CD14-positive monocyte (primary cell): Measurements from ENCODE around the gene GPD1L. TPM values are rescaled to one million over a fixed set of nuclear protein-coding genes. Genes with fewer than 3 reads are reported as not detected.

Experiments used
- DNase-seq, 3 donors: peaks; one replicate each; pipeline ENCODE4 v3.0.0-alpha.2; 2011 to 2022
- H2AFZ ChIP-seq: 2 replicates; pipeline ENCODE4 v1.6.0; 2012; ENCODE audit warnings: mild to moderate bottlenecking, low read depth, low read length, inconsistent platforms; ENCODE audit not compliant: insufficient read depth, poor library complexity, severe bottlenecking
- H3K27ac ChIP-seq, 2 donors: 1 replicate in 1 of 2; 2 replicates in 1 of 2; pipeline ENCODE4 v1.5.1; 2012 to 2013; ENCODE audit warnings: low read length in 2 of 2, control low read depth in 1 of 2, inconsistent platforms in 1 of 2, low read depth in 1 of 2, mild to moderate bottlenecking in 1 of 2
- H3K27me3 ChIP-seq, 2 donors: one replicate each; pipeline versions ENCODE4 v1.6.0 to v1.6.1; 2011 to 2013; ENCODE audit warnings: low read length in 2 of 2; ENCODE audit not compliant: control insufficient read depth in 2 of 2, insufficient read depth in 2 of 2
- H3K36me3 ChIP-seq, 2 donors: replicated peaks in 1 of 2; 1 replicate in 1 of 2; 2 replicates in 1 of 2; pipeline versions ENCODE4 v1.5.1 to v1.6.1; 2012 to 2013; ENCODE audit warnings: low read length in 2 of 2, control low read depth in 1 of 2, inconsistent platforms in 1 of 2, mild to moderate bottlenecking in 1 of 2; ENCODE audit not compliant: insufficient read depth in 2 of 2, control insufficient read depth in 1 of 2
- H3K4me1 ChIP-seq, 2 donors: 1 replicate in 1 of 2; 2 replicates in 1 of 2; pipeline versions ENCODE4 v1.5.1 to v1.6.1; 2012 to 2013; ENCODE audit warnings: low read length in 2 of 2, control low read depth in 1 of 2, inconsistent platforms in 1 of 2, mild to moderate bottlenecking in 1 of 2, moderate library complexity in 1 of 2; ENCODE audit not compliant: insufficient read depth in 2 of 2, control insufficient read depth in 1 of 2
- H3K4me2 ChIP-seq: replicated peaks from 2 replicates; pipeline ENCODE3; 2012; ENCODE audit warnings: low read length, moderate library complexity, mild to moderate bottlenecking; ENCODE audit not compliant: poor library complexity, severe bottlenecking; ENCODE audit errors: extremely low read depth
- H3K4me3 ChIP-seq, 3 experiments: fragments of 200-600 bp in 1 of 3; sonication (generic) in 1 of 3; replicated peaks in 1 of 3; 1 replicate in 2 of 3; 2 replicates in 1 of 3; pipeline ENCODE4 v1.5.1; 2011 to 2013; ENCODE audit warnings: low read length in 3 of 3, mild to moderate bottlenecking in 3 of 3, control low read depth in 2 of 3, low read depth in 2 of 3, inconsistent platforms in 1 of 3, moderate library complexity in 1 of 3
- H3K79me2 ChIP-seq: 2 replicates; pipeline ENCODE4 v1.6.0; 2012; ENCODE audit warnings: mild to moderate bottlenecking, control low read depth, inconsistent platforms, low read length, moderate library complexity; ENCODE audit not compliant: insufficient read depth
- H3K9ac ChIP-seq: 2 replicates; pipeline ENCODE4 v1.6.0; 2017; ENCODE audit warnings: low read length, mild to moderate bottlenecking; ENCODE audit not compliant: insufficient read depth, poor library complexity, severe bottlenecking
- H3K9me3 ChIP-seq, 2 donors: replicated peaks in 1 of 2; 1 replicate in 1 of 2; 2 replicates in 1 of 2; pipeline versions ENCODE4 v1.5.1 to v1.6.1; 2012 to 2013; ENCODE audit warnings: low read length in 2 of 2, control low read depth in 1 of 2; ENCODE audit not compliant: control insufficient read depth in 1 of 2, insufficient read depth in 1 of 2
- H4K20me1 ChIP-seq: 2 replicates; pipeline ENCODE4 v1.6.0; 2012; ENCODE audit warnings: mild to moderate bottlenecking, low read length, control low read depth, moderate library complexity; ENCODE audit not compliant: insufficient read depth
- H3K27ac Mint-ChIP-seq, 7 donors: one replicate each; pipeline ENCODE4 v1.8.0; 2020; ENCODE audit warnings: mild to moderate bottlenecking in 7 of 7, mixed read lengths in 7 of 7, moderate library complexity in 6 of 7, inconsistent platforms in 2 of 7
- H3K27me3 Mint-ChIP-seq, 3 donors: one replicate each; pipeline ENCODE4 v1.8.0; 2021 to 2022; ENCODE audit warnings: low read depth in 3 of 3, mild to moderate bottlenecking in 3 of 3, mixed read lengths in 3 of 3, moderate library complexity in 3 of 3, inconsistent platforms in 1 of 3
- H3K36me3 Mint-ChIP-seq, 2 donors: one replicate each; pipeline ENCODE4 v1.8.0; 2020; ENCODE audit warnings: mixed read lengths in 2 of 2, inconsistent platforms in 1 of 2, mild to moderate bottlenecking in 1 of 2
- H3K4me1 Mint-ChIP-seq: one replicate; pipeline ENCODE4 v1.8.0; 2020; ENCODE audit warnings: mild to moderate bottlenecking, mixed read lengths
- H3K4me3 Mint-ChIP-seq, 2 donors: one replicate each; pipeline ENCODE4 v1.8.0; 2020; ENCODE audit warnings: mild to moderate bottlenecking in 2 of 2, mixed read lengths in 2 of 2, moderate library complexity in 1 of 2
- H3K9me3 Mint-ChIP-seq, 7 donors: one replicate each; pipeline ENCODE4 v1.8.0; 2020 to 2022; ENCODE audit warnings: mixed read lengths in 7 of 7, mild to moderate bottlenecking in 6 of 7, moderate library complexity in 6 of 7, inconsistent platforms in 2 of 7
- CTCF ChIP-seq: fragments of 200-600 bp; IDR thresholded peaks from one replicate; pipeline ENCODE4 v1.8.0; 2022; ENCODE audit warnings: antibody characterized with exemption, mild to moderate bottlenecking
- WGBS: methylation state at CpG from one replicate; pipeline ENCODE4 v1.1.5; 2013; ENCODE audit warnings: missing lambda C conversion rate; ENCODE audit not compliant: insufficient coverage; 5-methylcytosine and 5-hydroxymethylcytosine counted together
- intact Hi-C, 2 donors: fragments of 100-400 bp; cut with micrococcal nuclease; formaldehyde crosslinking; loops; one replicate each; pipeline versions ENCODE4 v1.15.0 to v1.15.1; 2023
- polyA plus RNA-seq, 3 donors: library from polyadenylated mRNA; depleted of rRNA in 1 of 3; unstranded in 2 of 3; stranded (reverse) in 1 of 3; fragments of 300-500 nt in 2 of 3; fragments of >200 nt in 1 of 3; fragmentation: Illumina TruSeq in 2 of 3; gene quantifications; 1 replicate in 2 of 3; 2 replicates in 1 of 3; pipeline ENCODE4 v1.2.3, GENCODE V29; 2012 to 2021

GPD1L gene
- polyA plus RNA-seq, 3 donors = 4.9 to 11.8 (median 10.2) TPM

- intact Hi-C loops = no loop called here
- Histone ChIP-seq H3K79me2 (no peaks in the 10 kb centered on the region), H3K4me1 (peaks cover 8 to 11% of the 10 kb centered on the region in 2 donors), H3K9me3 (no peaks in the 10 kb centered on the region), H3K27me3 (no peaks in the 10 kb centered on the region), H3K4me3 (no peak overlapping the region), H4K20me1 (no peaks in the 10 kb centered on the region), H3K9ac (no peak overlapping the region), H3K27ac (no peak overlapping the region), H3K4me2 (no peak overlapping the region), H2AFZ (no peak overlapping the region), H3K36me3 (peaks cover 0 to 14% of the 10 kb centered on the region in 2 donors)
- Mint-ChIP-seq H3K9me3 (peaks cover 0 to 1% (median 0%) of the 10 kb centered on the region in 7 donors), H3K27ac (peak overlapping the region in 1 of 7 donors; percentile 41), H3K4me1 (peaks cover 22% of the 10 kb centered on the region), H3K36me3 (peaks cover 20 to 23% of the 10 kb centered on the region in 2 donors), H3K4me3 (no peak overlapping the region), H3K27me3 (peaks cover 0 to 1% (median 0%) of the 10 kb centered on the region in 3 donors)
- TF ChIP-seq CTCF = no peak
- no CpG with 5 or more reads among the region's 1 CpG for whole genome bisulfite sequencing
- DNase-seq = no peak
Measured at GRCh38 chr3:32136703-32137102, 30.3 kb downstream of the GPD1L start.

GRCh38 chr3:32137870-32138269 lies 31.4 kb downstream of the GPD1L start:
- Mint-ChIP-seq H3K27me3 (peaks cover 0 to 1% (median 0%) of the 10 kb centered on the region in 3 donors), H3K4me1 (peaks cover 22% of the 10 kb centered on the region), H3K4me3 (no peak overlapping the region), H3K9me3 (peaks cover 0 to 1% (median 0%) of the 10 kb centered on the region in 7 donors), H3K27ac (peak overlapping the region in 1 of 7 donors; percentile 46), H3K36me3 (peaks cover 14 to 24% of the 10 kb centered on the region in 2 donors)
- DNase-seq = no peak
- Histone ChIP-seq H3K4me3 (no peak overlapping the region), H3K9ac (no peak overlapping the region), H3K9me3 (no peaks in the 10 kb centered on the region), H3K4me2 (no peak overlapping the region), H4K20me1 (no peaks in the 10 kb centered on the region), H3K79me2 (no peaks in the 10 kb centered on the region), H3K36me3 (peaks cover 0 to 14% of the 10 kb centered on the region in 2 donors), H2AFZ (no peak overlapping the region), H3K4me1 (peaks cover 8 to 11% of the 10 kb centered on the region in 2 donors), H3K27me3 (no peaks in the 10 kb centered on the region), H3K27ac (no peak overlapping the region)
- intact Hi-C loops = no loop called here
- TF ChIP-seq CTCF = no peak
- WGBS = 90% methylated on average over 2 of the region's 4 CpGs
